T-helper 1 cell treated with Interleukin-12 subunit alpha and Interleukin-12 subunit beta and Interleukin-4 antibody, amounts not matched to agents 30 μg/mL and 1 μg/mL, for 36 hours (primary cell): Measurements from ENCODE around the gene GRAMD2B.
A peak's percentile ranks its signal among the peaks of the same experiment; 100 is the strongest.
"Not testable (repeated sequence)": the region's sequence is repeated elsewhere in the genome, so short reads cannot be mapped to it uniquely, and the experiment has no call there.

Source experiments
- H3K27ac Mint-ChIP-seq: one replicate; pipeline ENCODE4 v1.8.0; 2021; ENCODE audit warnings: mild to moderate bottlenecking, mixed read lengths
- H3K27me3 Mint-ChIP-seq: one replicate; pipeline ENCODE4 v1.8.0; 2021; ENCODE audit warnings: low read depth, mixed read lengths
- H3K36me3 Mint-ChIP-seq: one replicate; pipeline ENCODE4 v1.8.0; 2021; ENCODE audit warnings: low read depth, mixed read lengths
- H3K4me1 Mint-ChIP-seq: one replicate; pipeline ENCODE4 v1.8.0; 2021; ENCODE audit warnings: low read depth, mixed read lengths
- H3K4me3 Mint-ChIP-seq: one replicate; pipeline ENCODE4 v1.8.0; 2021; ENCODE audit warnings: mild to moderate bottlenecking, moderate library complexity, mixed read lengths
- H3K9me3 Mint-ChIP-seq: one replicate; pipeline ENCODE4 v1.8.0; 2021; ENCODE audit warnings: mixed read lengths

GRAMD2B gene

GRCh38 chr5:126430631-126431030 is 7.4 kb downstream of the GRAMD2B start:
- H3K27me3 Mint-ChIP-seq: no peaks in the 10 kb centered on the region
- no peak overlapping the region for H3K4me3 Mint-ChIP-seq
- no peak overlapping the region for H3K27ac Mint-ChIP-seq
- H3K9me3 Mint-ChIP-seq: no peaks in the 10 kb centered on the region
- peaks cover 5% of the 10 kb centered on the region for H3K4me1 Mint-ChIP-seq
- peaks cover 7% of the 10 kb centered on the region for H3K36me3 Mint-ChIP-seq

GRCh38 chr5:126433701-126434100 is 10.5 kb downstream of the GRAMD2B start:
- H3K4me1 Mint-ChIP-seq: peaks cover 9% of the 10 kb centered on the region
- H3K9me3 Mint-ChIP-seq: no peaks in the 10 kb centered on the region
- peaks cover 13% of the 10 kb centered on the region for H3K36me3 Mint-ChIP-seq
- H3K27ac Mint-ChIP-seq: no peak overlapping the region
- no peaks in the 10 kb centered on the region for H3K27me3 Mint-ChIP-seq
- H3K4me3 Mint-ChIP-seq: no peak overlapping the region

- Mint-ChIP-seq H3K27ac (no peak overlapping the region), H3K9me3 (no peaks in the 10 kb centered on the region)
Measured at GRCh38 chr5:126435261-126435660, 12.1 kb downstream of the GRAMD2B start.

GRCh38 chr5:126435714-126436113 is 12.5 kb downstream of the GRAMD2B start:
- H3K36me3 Mint-ChIP-seq: peaks cover 14% of the 10 kb centered on the region
- no peaks in the 10 kb centered on the region for H3K9me3 Mint-ChIP-seq
- no peaks in the 10 kb centered on the region for H3K27me3 Mint-ChIP-seq
- H3K4me3 Mint-ChIP-seq: no peak overlapping the region
- H3K27ac Mint-ChIP-seq: no peak overlapping the region
- peaks cover 11% of the 10 kb centered on the region for H3K4me1 Mint-ChIP-seq

More at GRCh38 chr5:126435261-126435660, 12.1 kb downstream of the GRAMD2B start:
- peaks cover 11% of the 10 kb centered on the region for H3K4me1 Mint-ChIP-seq
- no peaks in the 10 kb centered on the region for H3K27me3 Mint-ChIP-seq
- peaks cover 12% of the 10 kb centered on the region for H3K36me3 Mint-ChIP-seq
- H3K4me3 Mint-ChIP-seq: no peak overlapping the region

GRCh38 chr5:126437721-126438120 is 14.5 kb downstream of the GRAMD2B start:
- Mint-ChIP-seq H3K36me3 (peaks cover 14% of the 10 kb centered on the region), H3K4me3 (no peak overlapping the region), H3K9me3 (no peaks in the 10 kb centered on the region), H3K27ac (no peak overlapping the region), H3K4me1 (peaks cover 10% of the 10 kb centered on the region), H3K27me3 (no peaks in the 10 kb centered on the region)

GRCh38 chr5:126438267-126438666 is 15.1 kb downstream of the GRAMD2B start:
- peaks cover 13% of the 10 kb centered on the region for H3K4me1 Mint-ChIP-seq
- no peak overlapping the region for H3K27ac Mint-ChIP-seq
- no peak overlapping the region for H3K4me3 Mint-ChIP-seq
- peaks cover 14% of the 10 kb centered on the region for H3K36me3 Mint-ChIP-seq
- no peaks in the 10 kb centered on the region for H3K9me3 Mint-ChIP-seq
- no peaks in the 10 kb centered on the region for H3K27me3 Mint-ChIP-seq

GRCh38 chr5:126438868-126439267 is 15.7 kb downstream of the GRAMD2B start:
- peaks cover 18% of the 10 kb centered on the region for H3K4me1 Mint-ChIP-seq
- no peak overlapping the region for H3K4me3 Mint-ChIP-seq
- no peak overlapping the region for H3K27ac Mint-ChIP-seq
- no peaks in the 10 kb centered on the region for H3K9me3 Mint-ChIP-seq
- no peaks in the 10 kb centered on the region for H3K27me3 Mint-ChIP-seq
- peaks cover 14% of the 10 kb centered on the region for H3K36me3 Mint-ChIP-seq

- H3K9me3 Mint-ChIP-seq, H3K27me3 Mint-ChIP-seq, H3K27ac Mint-ChIP-seq, H3K4me3 Mint-ChIP-seq: not testable (repeated sequence)
- peaks cover 22% of the 10 kb centered on the region for H3K4me1 Mint-ChIP-seq
- H3K36me3 Mint-ChIP-seq: peaks cover 14% of the 10 kb centered on the region
Measured at GRCh38 chr5:126439724-126440123, 16.5 kb downstream of the GRAMD2B start.

GRCh38 chr5:126441230-126441629 is 18.0 kb downstream of the GRAMD2B start:
- Mint-ChIP-seq H3K36me3 (peaks cover 16% of the 10 kb centered on the region), H3K9me3 (no peaks in the 10 kb centered on the region), H3K27me3 (no peaks in the 10 kb centered on the region), H3K4me3 (no peak overlapping the region), H3K27ac (no peak overlapping the region), H3K4me1 (peaks cover 34% of the 10 kb centered on the region)

- Mint-ChIP-seq H3K9me3 (no peaks in the 10 kb centered on the region), H3K36me3 (peaks cover 13% of the 10 kb centered on the region), H3K4me1 (peaks cover 41% of the 10 kb centered on the region), H3K27me3 (no peaks in the 10 kb centered on the region), H3K4me3 (peak overlapping the region; percentile 25), H3K27ac (peak overlapping the region; percentile 72)
Measured at GRCh38 chr5:126443374-126443851, 20.2 kb downstream of the GRAMD2B start.

- Mint-ChIP-seq H3K4me3 (no peak overlapping the region), H3K27me3 (no peaks in the 10 kb centered on the region), H3K4me1 (peaks cover 41% of the 10 kb centered on the region), H3K9me3 (no peaks in the 10 kb centered on the region), H3K36me3 (peaks cover 7% of the 10 kb centered on the region), H3K27ac (no peak overlapping the region)
Measured at GRCh38 chr5:126444137-126444536, 20.9 kb downstream of the GRAMD2B start.

GRCh38 chr5:126445502-126446174 is 22.4 kb downstream of the GRAMD2B start:
- H3K4me3 Mint-ChIP-seq: no peak overlapping the region
- peak overlapping the region; percentile 62 for H3K27ac Mint-ChIP-seq
- no peaks in the 10 kb centered on the region for H3K9me3 Mint-ChIP-seq
- H3K36me3 Mint-ChIP-seq: peaks cover 5% of the 10 kb centered on the region
- peaks cover 54% of the 10 kb centered on the region for H3K4me1 Mint-ChIP-seq
- no peaks in the 10 kb centered on the region for H3K27me3 Mint-ChIP-seq

GRCh38 chr5:126446498-126447224 is 23.5 kb downstream of the GRAMD2B start:
- Mint-ChIP-seq H3K36me3 (peaks cover 5% of the 10 kb centered on the region), H3K27me3 (no peaks in the 10 kb centered on the region), H3K4me3 (peak overlapping the region; percentile 17), H3K27ac (peak overlapping the region; percentile 86), H3K4me1 (peaks cover 61% of the 10 kb centered on the region), H3K9me3 (no peaks in the 10 kb centered on the region)

- no peaks in the 10 kb centered on the region for H3K9me3 Mint-ChIP-seq
- no peak overlapping the region for H3K4me3 Mint-ChIP-seq
- H3K27me3 Mint-ChIP-seq: no peaks in the 10 kb centered on the region
- H3K36me3 Mint-ChIP-seq: peaks cover 7% of the 10 kb centered on the region
- peaks cover 58% of the 10 kb centered on the region for H3K4me1 Mint-ChIP-seq
- H3K27ac Mint-ChIP-seq: peak overlapping the region; percentile 60
Measured at GRCh38 chr5:126448720-126449119, 25.5 kb downstream of the GRAMD2B start.

GRCh38 chr5:126449751-126450271 is 26.6 kb downstream of the GRAMD2B start:
- H3K36me3 Mint-ChIP-seq: peaks cover 7% of the 10 kb centered on the region
- peak overlapping the region; percentile 100 for H3K27ac Mint-ChIP-seq
- no peaks in the 10 kb centered on the region for H3K27me3 Mint-ChIP-seq
- H3K9me3 Mint-ChIP-seq: no peaks in the 10 kb centered on the region
- peak overlapping the region; percentile 88 for H3K4me3 Mint-ChIP-seq
- H3K4me1 Mint-ChIP-seq: peaks cover 53% of the 10 kb centered on the region
